A673 (cell line): ENCODE measurements around the gene LAP3. TPM values are rescaled to one million over a fixed set of nuclear protein-coding genes. Genes with fewer than 3 reads are reported as not detected.

Experiments
- BruUV-seq: library from RNA; stranded (reverse); fragments of 400-500 nt; replicated peaks from 2 replicates; lab custom pipeline; 2021; lab: Mats Ljungman, UMichigan
- CTCF ChIA-PET: fragments of 300-600 bp; sonication (Branson Sonifier 250); formaldehyde crosslinking; loops from one replicate; lab custom pipeline; 2022; ENCODE audit warnings: antibody characterized with exemption; lab: Charles Lee
- POLR2A ChIA-PET: fragments of 300-600 bp; sonication (Branson Sonifier 250); formaldehyde crosslinking; loops from one replicate; lab custom pipeline; 2022; ENCODE audit warnings: antibody characterized with exemption; ENCODE audit not compliant: low non-redundant PET; lab: Charles Lee
- DNase-seq: peaks from one replicate; pipeline ENCODE4 v3.0.0-alpha.2; 2015; ENCODE audit warnings: low spot score
- H3K27ac ChIP-seq: fragments of 200-600 bp; sonication (generic); 2 replicates; pipeline ENCODE4 v1.5.1; 2016; ENCODE audit warnings: mixed run types, low read depth, mild to moderate bottlenecking, mixed read lengths, antibody characterized with exemption, low read length; ENCODE audit not compliant: poor library complexity, severe bottlenecking
- H3K27me3 ChIP-seq: fragments of 200-600 bp; sonication (generic); replicated peaks from 2 replicates; pipeline ENCODE4 v1.6.1; 2017; ENCODE audit warnings: mixed run types, low read depth, mild to moderate bottlenecking, mixed read lengths, antibody characterized with exemption, low read length; ENCODE audit not compliant: insufficient read depth, poor library complexity
- H3K36me3 ChIP-seq: fragments of 200-600 bp; sonication (generic); 2 replicates; pipeline ENCODE4 v1.6.1; 2016; ENCODE audit warnings: mixed run types, mild to moderate bottlenecking, mixed read lengths, antibody characterized with exemption, low read length; ENCODE audit not compliant: insufficient read depth, poor library complexity, severe bottlenecking
- H3K4me1 ChIP-seq: fragments of 200-600 bp; sonication (generic); 2 replicates; pipeline ENCODE4 v1.6.1; 2017; ENCODE audit warnings: mixed run types, mild to moderate bottlenecking, mixed read lengths, antibody characterized with exemption, low read length; ENCODE audit not compliant: insufficient read depth, poor library complexity, severe bottlenecking
- H3K4me3 ChIP-seq: fragments of 200-600 bp; sonication (generic); 2 replicates; pipeline ENCODE4 v1.5.1; 2016; ENCODE audit warnings: low read depth, mixed run types, mild to moderate bottlenecking, mixed read lengths, low read length; ENCODE audit not compliant: poor library complexity, severe bottlenecking
- H3K9me3 ChIP-seq: fragments of 200-600 bp; sonication (generic); 2 replicates; pipeline ENCODE4 v1.6.1; 2016; ENCODE audit warnings: mixed run types, low read depth, mild to moderate bottlenecking, mixed read lengths, antibody characterized with exemption, low read length; ENCODE audit not compliant: poor library complexity, severe bottlenecking
- CTCF ChIP-seq: fragments of 300-800, 200-600 bp; sonication (generic); conservative IDR thresholded peaks from 2 replicates; pipeline ENCODE4 v1.5.1; 2017; ENCODE audit warnings: low read depth, mild to moderate bottlenecking, antibody characterized with exemption, low read length, moderate library complexity, mixed read lengths
- EZH2 ChIP-seq: fragments of 200-600 bp; sonication (generic); IDR thresholded peaks from 2 replicates; pipeline ENCODE4 v1.6.1; 2017; ENCODE audit warnings: borderline replicate concordance, low read depth, mild to moderate bottlenecking, mixed read lengths, antibody characterized with exemption, low read length; ENCODE audit not compliant: poor library complexity, severe bottlenecking
- intact Hi-C: fragments of 100-400 bp; cut with micrococcal nuclease; formaldehyde crosslinking; loops from one replicate; pipeline ENCODE4 v1.10.0; 2022; ENCODE audit not compliant: unreplicated experiment
- total RNA-seq: library from RNA; stranded (reverse); gene quantifications from 2 replicates; pipeline ENCODE4 v1.2.3, GENCODE V29; 2021

The LAP3 gene
- total RNA-seq, 1 experiment from 2014 or later: 54.1 TPM

GRCh38 chr4:17624821-17625220 lies 47.8 kb downstream of the LAP3 start:
- Histone ChIP-seq H3K36me3 (peaks cover 94% of the 10 kb centered on the region), H3K9me3 (no peaks in the 10 kb centered on the region), H3K27me3 (no peaks in the 10 kb centered on the region), H3K27ac (no peak overlapping the region), H3K4me3 (no peak overlapping the region), H3K4me1 (no peaks in the 10 kb centered on the region)
- POLR2A ChIA-PET: no interaction called here
- intact Hi-C loops: no loop called here
- BruUV-seq: no TSS peak
- CTCF ChIA-PET: no interaction called here
- TF ChIP-seq EZH2 (no peak), CTCF (no peak)
- no peak for DNase-seq

GRCh38 chr4:17630228-17630627 lies 53.2 kb downstream of the LAP3 start:
- ChIA-PET POLR2A (no interaction called here), CTCF (no interaction called here)
- intact Hi-C loops: no loop called here
- H3K27ac ChIP-seq: no peak overlapping the region
- TF ChIP-seq CTCF: no peak
- TF ChIP-seq EZH2: no peak
- no peak overlapping the region for H3K4me3 ChIP-seq
- H3K27me3 ChIP-seq: no peaks in the 10 kb centered on the region
- DNase-seq: no peak
- no peaks in the 10 kb centered on the region for H3K9me3 ChIP-seq
- BruUV-seq: no TSS peak
- H3K4me1 ChIP-seq: no peaks in the 10 kb centered on the region
- H3K36me3 ChIP-seq: peaks cover 77% of the 10 kb centered on the region

GRCh38 chr4:17633600-17633999 lies 56.6 kb downstream of the LAP3 start:
- BruUV-seq: no TSS peak
- Histone ChIP-seq H3K4me3 (no peak overlapping the region), H3K4me1 (no peaks in the 10 kb centered on the region), H3K27me3 (no peaks in the 10 kb centered on the region), H3K9me3 (no peaks in the 10 kb centered on the region), H3K36me3 (peaks cover 46% of the 10 kb centered on the region), H3K27ac (no peak overlapping the region)
- no peak for TF ChIP-seq CTCF
- intact Hi-C loops: no loop called here
- ChIA-PET POLR2A (no interaction called here), CTCF (no interaction called here)
- DNase-seq: no peak
